ENCODE data around the gene NMT1.
A peak's percentile ranks its signal among the peaks of the same experiment; 100 is the strongest.

Gene NMT1

DNA sequence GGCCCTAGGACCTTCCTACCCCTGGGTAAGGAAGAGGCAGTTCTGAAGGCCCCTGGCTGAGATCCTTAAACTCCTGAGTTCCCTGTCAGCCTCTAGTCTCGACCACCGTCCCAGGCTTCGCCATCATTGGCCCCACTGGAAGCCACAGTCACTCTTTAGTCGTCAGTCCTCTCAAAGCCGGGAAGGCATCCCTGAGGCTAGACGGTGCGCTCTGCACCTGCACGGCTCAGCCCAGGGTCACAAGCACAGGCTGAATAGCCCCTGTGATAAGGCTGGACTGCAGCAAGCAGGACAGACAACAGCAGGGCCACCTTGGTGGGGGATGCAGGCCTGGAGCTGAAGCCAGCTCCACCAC lies 83.9 kb downstream of the NMT1 start:
- TF ChIP-seq POLR2A (IDR thresholded peaks at IDR 0.05; ENCODE audit: low read depth, low read length) = no peak
- TF ChIP-seq TAF1 (IDR thresholded peaks at IDR 0.05; ENCODE audit: borderline replicate concordance, low read depth, low read length) = no peak
- TF ChIP-seq POLR2AphosphoS5 (IDR thresholded peaks at IDR 0.05; ENCODE audit: low read depth, low read length) = no peak
- DNase-seq (ENCODE audit: insufficient read length) (no peak), FAIRE-seq (no peak)

DNA sequence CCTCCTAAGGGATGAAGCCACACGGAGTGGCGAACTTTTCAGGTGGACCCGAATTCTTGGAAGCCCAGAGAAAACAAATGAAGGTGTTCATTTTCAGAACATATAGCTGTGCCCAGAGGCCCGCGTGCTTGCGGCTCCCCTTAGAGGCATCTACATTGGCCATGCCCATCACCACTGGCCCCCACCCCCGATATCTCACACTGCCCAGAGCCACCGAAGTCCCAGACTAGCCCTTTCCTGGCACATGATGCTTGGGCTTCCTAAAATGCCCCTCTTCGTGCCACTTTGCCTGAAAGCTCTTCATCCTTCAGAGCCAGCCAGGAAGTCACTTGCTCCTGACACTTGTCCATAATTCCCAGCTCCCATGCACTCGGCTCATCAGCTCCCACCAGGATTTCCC lies 85.0 kb downstream of the NMT1 start:
- DNase-seq (ENCODE audit: insufficient read length) (no peak), FAIRE-seq (no peak)
- no peak for TF ChIP-seq POLR2A (IDR thresholded peaks at IDR 0.05; ENCODE audit: low read depth, low read length)
- TF ChIP-seq TAF1 (IDR thresholded peaks at IDR 0.05; ENCODE audit: borderline replicate concordance, low read depth, low read length) = no peak
- no peak for TF ChIP-seq POLR2AphosphoS5 (IDR thresholded peaks at IDR 0.05; ENCODE audit: low read depth, low read length)

DNA sequence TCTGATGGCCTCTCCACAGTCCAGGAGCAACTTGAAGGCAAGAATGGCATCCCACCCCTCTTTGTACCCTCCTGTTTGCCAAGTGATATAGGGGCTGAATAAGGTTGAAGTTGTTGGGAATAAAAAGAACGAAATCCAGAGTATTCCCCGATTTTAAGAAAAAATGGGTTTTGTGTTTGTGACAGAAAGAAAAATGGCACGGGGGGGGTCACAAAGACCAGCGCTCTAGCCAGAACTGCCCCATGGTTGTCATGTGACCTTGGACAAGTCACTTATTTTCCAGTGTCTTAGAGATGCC lies 85.4 kb downstream of the NMT1 start:
- FAIRE-seq (no peak), DNase-seq (ENCODE audit: insufficient read length) (no peak)
- TF ChIP-seq TAF1 (IDR thresholded peaks at IDR 0.05; ENCODE audit: borderline replicate concordance, low read depth, low read length) (no peak), POLR2A (IDR thresholded peaks at IDR 0.05; ENCODE audit: low read depth, low read length) (no peak), POLR2AphosphoS5 (IDR thresholded peaks at IDR 0.05; ENCODE audit: low read depth, low read length) (no peak)

DNA sequence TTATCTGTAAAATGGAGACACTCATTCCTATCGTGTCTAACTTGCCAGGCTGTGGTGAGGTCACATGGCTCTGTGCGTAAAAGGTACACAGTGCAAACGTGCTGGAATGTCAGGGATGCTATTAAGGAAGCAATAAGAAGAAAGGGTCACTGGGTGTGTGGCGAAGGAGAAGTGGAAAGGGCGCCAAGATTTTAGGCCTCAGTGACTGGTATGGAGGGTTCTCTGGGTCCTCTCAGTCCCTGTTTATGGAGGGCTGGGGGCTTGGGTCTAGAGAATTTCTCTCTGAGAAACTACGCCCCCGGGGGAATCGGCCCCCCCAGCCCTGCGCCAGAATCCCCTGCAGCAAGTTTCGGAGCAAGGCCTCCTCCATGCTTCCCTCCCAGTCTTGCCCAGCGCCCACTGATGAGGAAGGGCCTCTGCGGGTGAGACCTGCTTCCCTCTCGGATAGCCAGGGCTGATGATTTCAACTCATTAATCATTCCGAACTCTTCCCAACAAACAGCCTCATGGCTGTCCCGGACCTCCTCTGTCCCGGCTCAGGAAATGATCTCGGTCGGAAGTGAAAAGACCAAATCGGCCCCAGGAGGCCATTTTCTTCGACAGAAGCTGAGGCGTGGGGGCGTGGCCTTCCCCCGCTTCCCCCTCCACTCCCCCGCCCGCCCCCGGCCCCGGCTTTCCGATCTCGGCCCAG lies 85.9 kb downstream of the NMT1 start:
- FAIRE-seq = peak; percentile 71
- TF ChIP-seq TAF1 (IDR thresholded peaks at IDR 0.05; ENCODE audit: borderline replicate concordance, low read depth, low read length) (peak; percentile 82), POLR2A (IDR thresholded peaks at IDR 0.05; ENCODE audit: low read depth, low read length) (peak; percentile 84), POLR2AphosphoS5 (IDR thresholded peaks at IDR 0.05; ENCODE audit: low read depth, low read length) (0 out of 2 replicates have a peak, but pooled peaks have one; percentile 47)
- peak; percentile 58 for DNase-seq (ENCODE audit: insufficient read length)

DNA sequence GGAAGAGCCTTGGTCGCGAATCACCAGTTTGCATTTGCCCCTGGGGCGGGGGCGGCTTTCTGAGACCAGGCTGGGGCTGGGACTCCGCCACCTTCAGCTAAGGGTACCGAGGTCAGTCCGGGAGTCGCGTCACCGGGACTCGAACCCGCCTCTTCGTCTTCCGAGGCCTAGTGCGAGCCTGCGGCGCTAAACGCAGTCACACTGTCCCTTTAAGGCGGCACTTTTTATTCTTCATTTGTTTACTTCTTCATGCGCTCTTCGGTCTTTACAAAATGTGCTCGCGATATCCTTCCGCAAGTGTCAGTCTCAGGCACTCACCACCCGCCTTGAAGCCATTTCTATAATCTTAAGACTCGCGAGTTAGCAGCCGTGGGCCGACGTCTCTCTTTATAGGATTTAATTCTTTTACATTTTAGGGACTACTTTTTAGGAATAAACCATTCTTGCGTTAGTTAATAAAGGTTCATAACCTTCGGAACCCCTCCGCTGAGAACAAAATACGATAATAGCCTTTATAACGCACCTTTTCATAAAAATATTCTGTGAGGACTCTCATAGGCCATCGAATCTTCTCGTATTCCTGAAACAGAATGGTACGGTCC lies 86.6 kb downstream of the NMT1 start:
- TF ChIP-seq POLR2AphosphoS5 (IDR thresholded peaks at IDR 0.05; ENCODE audit: low read depth, low read length) (no peak), TAF1 (IDR thresholded peaks at IDR 0.05; ENCODE audit: borderline replicate concordance, low read depth, low read length) (peak; percentile 67), POLR2A (IDR thresholded peaks at IDR 0.05; ENCODE audit: low read depth, low read length) (no peak)
- FAIRE-seq (peak; percentile 65), DNase-seq (ENCODE audit: insufficient read length) (peak; percentile 68)

DNA sequence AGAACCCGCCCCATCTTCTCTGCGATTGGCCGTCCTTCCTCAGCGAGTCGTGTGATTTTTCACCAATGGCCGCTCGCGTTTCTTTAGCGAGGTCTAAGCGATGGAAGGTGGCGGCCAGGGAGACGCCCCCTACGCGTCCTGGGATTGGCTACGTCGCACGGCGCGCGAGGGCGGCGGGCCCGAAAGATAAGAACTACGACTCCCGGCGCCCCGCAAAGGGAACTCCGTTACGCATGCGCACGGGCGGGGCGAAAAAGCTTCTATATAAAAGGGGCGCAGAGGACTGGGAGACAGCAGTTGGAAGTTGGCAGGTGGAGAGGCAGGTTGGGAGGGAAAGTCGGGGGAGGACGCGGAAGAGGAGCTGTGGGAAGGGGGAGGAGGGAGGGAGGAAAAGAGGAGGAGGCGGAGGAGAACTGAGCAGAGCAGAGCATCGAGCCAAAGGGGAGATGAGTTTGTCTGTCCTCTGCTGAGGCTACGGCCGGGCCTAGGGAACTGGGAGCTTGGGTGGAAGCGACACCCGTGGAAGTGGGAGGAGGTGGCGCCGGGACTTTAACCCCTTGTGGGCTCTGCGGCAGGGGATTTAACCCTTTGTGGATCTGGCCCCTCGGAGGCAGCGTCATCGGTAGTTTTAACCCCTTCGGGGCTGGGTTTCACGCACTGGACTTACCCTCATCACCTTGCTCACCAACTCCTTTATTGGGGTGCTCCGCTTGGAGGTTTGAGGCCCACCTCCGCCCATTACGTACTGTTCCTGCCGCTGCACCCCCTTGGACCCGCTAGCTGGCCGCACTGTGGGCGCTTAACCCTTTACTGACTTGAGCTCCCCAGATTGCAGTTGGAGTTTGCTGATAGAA lies 87.3 kb downstream of the NMT1 start, which contains the start of gene HEXIM1:
TSS of gene HEXIM1 (plus strand) at position 293 of the 854 bp plus-strand sequence. CDS start 716 bp downstream, outside the sequence.
- FAIRE-seq = peak; percentile 93
- DNase-seq (ENCODE audit: insufficient read length) = peak; percentile 93
- TF ChIP-seq POLR2A (IDR thresholded peaks at IDR 0.05; ENCODE audit: low read depth, low read length) (peak; percentile 100), TAF1 (IDR thresholded peaks at IDR 0.05; ENCODE audit: borderline replicate concordance, low read depth, low read length) (peak; percentile 98), POLR2AphosphoS5 (IDR thresholded peaks at IDR 0.05; ENCODE audit: low read depth, low read length) (peak; percentile 100)

DNA sequence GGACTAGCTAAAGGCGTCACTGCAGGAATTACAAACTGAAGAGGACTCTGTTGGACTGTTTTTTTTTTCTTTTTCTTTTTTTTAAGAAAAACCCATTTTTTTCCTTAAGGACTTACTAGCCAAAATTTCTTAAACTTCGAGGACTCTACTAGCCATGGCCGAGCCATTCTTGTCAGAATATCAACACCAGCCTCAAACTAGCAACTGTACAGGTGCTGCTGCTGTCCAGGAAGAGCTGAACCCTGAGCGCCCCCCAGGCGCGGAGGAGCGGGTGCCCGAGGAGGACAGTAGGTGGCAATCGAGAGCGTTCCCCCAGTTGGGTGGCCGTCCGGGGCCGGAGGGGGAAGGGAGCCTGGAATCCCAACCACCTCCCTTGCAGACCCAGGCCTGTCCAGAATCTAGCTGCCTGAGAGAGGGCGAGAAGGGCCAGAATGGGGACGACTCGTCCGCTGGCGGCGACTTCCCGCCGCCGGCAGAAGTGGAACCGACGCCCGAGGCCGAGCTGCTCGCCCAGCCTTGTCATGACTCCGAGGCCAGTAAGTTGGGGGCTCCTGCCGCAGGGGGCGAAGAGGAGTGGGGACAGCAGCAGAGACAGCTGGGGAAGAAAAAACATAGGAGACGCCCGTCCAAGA lies 88.0 kb downstream of the NMT1 start:
- no peak for TF ChIP-seq POLR2AphosphoS5 (IDR thresholded peaks at IDR 0.05; ENCODE audit: low read depth, low read length)
- TF ChIP-seq POLR2A (IDR thresholded peaks at IDR 0.05; ENCODE audit: low read depth, low read length) = peak; percentile 42; the same call in 1 of the 2 replicates
- 0 out of 2 replicates have a peak, but pooled peaks have one; percentile 14 for TF ChIP-seq TAF1 (IDR thresholded peaks at IDR 0.05; ENCODE audit: borderline replicate concordance, low read depth, low read length)
- DNase-seq (ENCODE audit: insufficient read length) (peak; percentile 65), FAIRE-seq (peak; percentile 50)

DNA sequence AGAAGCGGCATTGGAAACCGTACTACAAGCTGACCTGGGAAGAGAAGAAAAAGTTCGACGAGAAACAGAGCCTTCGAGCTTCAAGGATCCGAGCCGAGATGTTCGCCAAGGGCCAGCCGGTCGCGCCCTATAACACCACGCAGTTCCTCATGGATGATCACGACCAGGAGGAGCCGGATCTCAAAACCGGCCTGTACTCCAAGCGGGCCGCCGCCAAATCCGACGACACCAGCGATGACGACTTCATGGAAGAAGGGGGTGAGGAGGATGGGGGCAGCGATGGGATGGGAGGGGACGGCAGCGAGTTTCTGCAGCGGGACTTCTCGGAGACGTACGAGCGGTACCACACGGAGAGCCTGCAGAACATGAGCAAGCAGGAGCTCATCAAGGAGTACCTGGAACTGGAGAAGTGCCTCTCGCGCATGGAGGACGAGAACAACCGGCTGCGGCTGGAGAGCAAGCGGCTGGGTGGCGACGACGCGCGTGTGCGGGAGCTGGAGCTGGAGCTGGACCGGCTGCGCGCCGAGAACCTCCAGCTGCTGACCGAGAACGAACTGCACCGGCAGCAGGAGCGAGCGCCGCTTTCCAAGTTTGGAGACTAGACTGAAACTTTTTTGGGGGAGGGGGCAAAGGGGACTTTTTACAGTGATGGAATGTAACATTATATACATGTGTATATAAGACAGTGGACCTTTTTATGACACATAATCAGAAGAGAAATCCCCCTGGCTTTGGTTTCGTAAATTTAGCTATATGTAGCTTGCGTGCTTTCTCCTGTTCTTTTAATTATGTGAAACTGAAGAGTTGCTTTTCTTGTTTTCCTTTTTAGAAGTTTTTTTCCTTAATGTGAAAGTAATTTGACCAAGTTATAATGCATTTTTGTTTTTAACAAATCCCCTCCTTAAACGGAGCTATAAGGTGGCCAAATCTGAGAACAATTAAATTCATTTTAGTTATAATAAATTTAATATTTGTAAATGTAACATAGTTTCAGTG lies 88.8 kb downstream of the NMT1 start:
- peak; percentile 9 for FAIRE-seq
- no peak for DNase-seq (ENCODE audit: insufficient read length)

DNA sequence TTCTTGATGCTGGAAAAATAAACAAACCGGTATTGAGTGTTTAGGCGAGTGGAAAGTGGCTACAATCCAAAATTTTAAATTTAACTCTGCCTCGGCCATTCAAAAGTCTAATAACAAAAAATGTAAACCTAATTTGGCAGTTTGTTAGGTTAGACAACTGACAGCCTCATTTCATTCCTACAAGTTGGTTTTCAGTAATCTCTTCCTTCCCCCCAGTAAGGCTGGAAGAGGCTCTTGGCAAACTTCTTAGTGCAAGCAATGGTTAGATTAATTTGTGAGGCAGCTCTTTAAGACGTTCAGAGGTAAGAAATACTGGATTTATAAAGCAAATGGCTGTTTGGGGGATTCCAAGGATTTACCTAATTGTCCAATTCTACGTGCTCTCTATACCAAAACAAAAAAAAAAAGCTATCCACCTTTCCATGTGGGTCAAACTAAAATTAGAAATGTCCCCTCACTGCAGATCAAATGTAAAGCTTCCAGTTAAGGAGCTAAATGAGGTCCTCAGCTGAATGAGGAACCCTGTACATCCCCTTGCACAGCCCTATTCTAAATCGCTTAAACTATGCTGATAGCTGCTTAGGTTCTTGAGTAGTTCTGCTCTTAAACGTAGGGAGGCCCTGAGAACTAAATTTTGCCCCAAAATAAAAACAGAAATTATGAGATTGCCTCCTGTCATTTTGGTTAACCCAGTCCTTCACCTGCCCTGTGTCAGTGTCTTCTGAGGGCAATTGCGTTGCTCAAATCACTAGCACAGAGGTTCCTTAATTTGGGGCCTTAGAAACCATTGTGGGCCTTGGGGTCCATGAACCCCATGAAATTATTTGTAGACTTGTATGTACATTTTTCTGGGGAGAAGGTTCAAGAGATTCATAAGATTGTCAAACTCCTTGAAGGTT lies 90.0 kb downstream of the NMT1 start:
- DNase-seq (ENCODE audit: insufficient read length) = no peak
- no peak for FAIRE-seq
- TF ChIP-seq POLR2AphosphoS5 (IDR thresholded peaks at IDR 0.05; ENCODE audit: low read depth, low read length) (no peak), TAF1 (IDR thresholded peaks at IDR 0.05; ENCODE audit: borderline replicate concordance, low read depth, low read length) (no peak), POLR2A (IDR thresholded peaks at IDR 0.05; ENCODE audit: low read depth, low read length) (no peak)

More for the DNA sequence above, 88.8 kb downstream of the NMT1 start:
- TF ChIP-seq POLR2A (IDR thresholded peaks at IDR 0.05; ENCODE audit: low read depth, low read length) = peak; percentile 52; the same call in 1 of the 2 replicates
- peak; percentile 67 for TF ChIP-seq TAF1 (IDR thresholded peaks at IDR 0.05; ENCODE audit: borderline replicate concordance, low read depth, low read length)
- TF ChIP-seq POLR2AphosphoS5 (IDR thresholded peaks at IDR 0.05; ENCODE audit: low read depth, low read length) = peak; percentile 65; the same call in 1 of the 2 replicates
